SK-N-MC (cell line): ENCODE results near the gene ANKS3.

Experiments used
- EZH2 ChIP-seq: fragments of 200-600 bp; sonication (generic); IDR thresholded peaks from one replicate; pipeline ENCODE4 v1.6.1; 2017; ENCODE audit warnings: antibody characterized with exemption
- FOXP2 ChIP-seq: optimal IDR thresholded peaks from 2 replicates; pipeline ENCODE3; 2011; ENCODE audit warnings: mild to moderate bottlenecking, moderate library complexity; ENCODE audit not compliant: insufficient read depth; ENCODE audit errors: extremely low read length, control extremely low read depth
- POLR2AphosphoS5 ChIP-seq: IDR thresholded peaks from 2 replicates; pipeline ENCODE4 v1.6.1; 2012; ENCODE audit warnings: mild to moderate bottlenecking, low read depth, low read length, borderline replicate concordance

DNA sequence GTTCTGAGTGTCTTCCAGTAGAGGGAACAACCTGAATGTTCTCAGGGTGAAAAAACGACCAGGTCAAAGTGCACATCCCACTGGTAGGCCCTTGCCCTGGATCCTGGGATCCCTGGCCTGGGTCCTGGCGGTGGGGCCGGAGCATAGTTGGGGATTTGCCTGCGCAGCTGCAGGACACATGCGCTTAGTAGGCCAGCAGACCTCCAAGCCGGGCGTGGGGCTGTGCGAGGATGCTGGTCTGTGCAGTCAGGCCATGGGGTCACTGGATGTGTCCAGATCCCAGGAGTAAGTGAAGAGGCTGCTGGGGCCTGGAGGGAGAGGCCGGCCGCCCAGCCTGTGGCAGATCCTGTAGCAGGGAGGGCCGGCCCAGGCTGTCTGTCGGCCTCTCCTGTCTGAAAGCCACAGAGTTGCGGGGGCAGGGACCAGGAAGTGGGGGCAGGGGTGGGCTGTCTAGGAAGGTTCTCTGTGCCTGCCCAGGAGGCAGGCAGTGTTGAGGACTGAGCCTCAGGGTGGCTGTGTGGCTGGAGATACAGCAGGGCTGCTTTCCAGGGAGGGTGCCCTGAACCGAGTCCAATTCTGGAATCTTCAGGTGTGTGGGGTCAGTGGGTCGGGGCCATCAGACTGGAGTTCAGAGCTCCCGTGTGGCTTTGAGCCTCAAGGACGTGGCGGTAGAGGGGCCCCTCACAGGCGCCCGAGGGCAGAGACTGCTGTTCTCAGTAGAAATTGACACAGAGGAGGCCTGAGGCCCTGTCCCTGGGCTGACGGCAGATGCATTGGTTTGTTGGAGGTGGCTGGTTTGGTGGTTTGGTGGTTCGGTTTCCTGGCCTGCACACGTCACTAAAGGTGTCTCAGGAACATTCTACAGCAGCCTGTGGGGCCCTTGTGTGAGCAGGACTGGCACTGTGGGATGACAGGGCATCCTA is 57.9 kb downstream of the ANKS3 start:
- TF ChIP-seq EZH2 (no peak), POLR2AphosphoS5 (no peak), FOXP2 (no peak)
